Neural cell (in vitro differentiated cells): ENCODE measurements around the gene CAPN2. TPM values are rescaled to one million over a fixed set of nuclear protein-coding genes. Genes with fewer than 3 reads are reported as not detected.

ENCODE experiments used
- H2AFZ ChIP-seq: fragments of 200-600, 300-800 bp; sonication (generic), shearing (Covaris generic); 2 replicates; pipeline ENCODE4 v1.6.0; 2014; ENCODE audit warnings: low read depth, mild to moderate bottlenecking, antibody characterized with exemption, low read length, moderate library complexity
- H3F3A ChIP-seq: fragments of 200-600 bp; shearing (Covaris generic); 2 replicates; pipeline ENCODE4 v1.6.1; 2016; ENCODE audit warnings: mild to moderate bottlenecking, moderate library complexity, mixed read lengths, antibody characterized with exemption, low read length; ENCODE audit not compliant: insufficient read depth, poor library complexity, severe bottlenecking
- H3K27ac ChIP-seq: fragments of 200-600, 300-800 bp; sonication (generic), shearing (Covaris generic); 2 replicates; pipeline ENCODE4 v1.5.1; 2014; ENCODE audit warnings: mild to moderate bottlenecking, low read length, moderate library complexity
- H3K27me3 ChIP-seq: fragments of 300-800, 200-600 bp; sonication (generic), shearing (Covaris generic); 2 replicates; pipeline ENCODE4 v1.6.0; 2014; ENCODE audit warnings: mild to moderate bottlenecking, low read depth, low read length, moderate library complexity; ENCODE audit not compliant: insufficient read depth
- H3K36me3 ChIP-seq: fragments of 300-800, 200-600 bp; sonication (generic), shearing (Covaris generic); 2 replicates; pipeline ENCODE4 v1.5.1; 2014; ENCODE audit warnings: mild to moderate bottlenecking, antibody characterized with exemption, low read length, moderate library complexity; ENCODE audit not compliant: insufficient read depth
- H3K4me2 ChIP-seq: fragments of 300-800, 200-600 bp; sonication (generic), shearing (Covaris generic); 2 replicates; pipeline ENCODE4 v1.6.0; 2014; ENCODE audit warnings: mild to moderate bottlenecking, low read length
- H3K4me3 ChIP-seq: fragments of 300-800, 200-600 bp; sonication (generic), shearing (Covaris generic); 2 replicates; pipeline ENCODE4 v1.5.1; 2014; ENCODE audit warnings: mild to moderate bottlenecking, low read length, moderate library complexity
- H3K79me2 ChIP-seq: fragments of 200-600 bp; shearing (Covaris generic); replicated peaks from 2 replicates; pipeline ENCODE4 v1.6.0; 2014; ENCODE audit warnings: mild to moderate bottlenecking, low read length, moderate library complexity; ENCODE audit not compliant: insufficient read depth
- H3K9ac ChIP-seq: fragments of 300-800, 200-600 bp; sonication (generic), shearing (Covaris generic); 2 replicates; pipeline ENCODE4 v1.6.1; 2016; ENCODE audit warnings: mild to moderate bottlenecking, low read length, mixed read lengths
- H3K9me2 ChIP-seq: fragments of 200-600 bp; shearing (Covaris generic); 2 replicates; pipeline ENCODE4 v1.6.1; 2016; ENCODE audit warnings: mild to moderate bottlenecking, low read length, mixed read lengths; ENCODE audit not compliant: insufficient read depth
- H3K9me3 ChIP-seq: fragments of 200-600, 300-800 bp; sonication (generic), shearing (Covaris generic); 2 replicates; pipeline ENCODE4 v1.6.1; 2016; ENCODE audit warnings: mild to moderate bottlenecking, mixed run types, low read length, moderate library complexity, mixed read lengths
- H4K20me1 ChIP-seq: fragments of 200-600 bp; shearing (Covaris generic); 2 replicates; pipeline ENCODE4 v1.6.1; 2016; ENCODE audit warnings: mild to moderate bottlenecking, mixed run types; ENCODE audit not compliant: insufficient read depth
- SMC3 ChIP-seq: fragments of 450-650 bp; conservative IDR thresholded peaks from 2 replicates; pipeline ENCODE4 v1.6.1; 2014; ENCODE audit warnings: antibody characterized with exemption, mild to moderate bottlenecking, moderate library complexity; ENCODE audit not compliant: poor library complexity
- TAF1 ChIP-seq: IDR thresholded peaks from 2 replicates; pipeline ENCODE4 v1.6.1; 2012; ENCODE audit warnings: low read depth
- polyA plus RNA-seq: library from polyadenylated mRNA; depleted of rRNA; stranded (reverse); fragments of >200 nt; gene quantifications from 2 replicates; pipeline ENCODE4 v1.2.3, GENCODE V29; 2014
- TF ChIP-seq, protein P1 (sequence below): fragments of 450-650 bp; IDR thresholded peaks from 2 replicates; pipeline ENCODE4 v1.5.1; 2014; ENCODE audit warnings: antibody characterized with exemption, mild to moderate bottlenecking, moderate library complexity; ENCODE audit not compliant: poor library complexity, severe bottlenecking
- TF ChIP-seq, protein P2 (sequence below): IDR thresholded peaks from 2 replicates; pipeline ENCODE4 v1.6.1; 2012; ENCODE audit warnings: borderline replicate concordance

The CAPN2 gene
- polyA plus RNA-seq, 1 donor from 2014 or later: 58.8 TPM

DNA sequence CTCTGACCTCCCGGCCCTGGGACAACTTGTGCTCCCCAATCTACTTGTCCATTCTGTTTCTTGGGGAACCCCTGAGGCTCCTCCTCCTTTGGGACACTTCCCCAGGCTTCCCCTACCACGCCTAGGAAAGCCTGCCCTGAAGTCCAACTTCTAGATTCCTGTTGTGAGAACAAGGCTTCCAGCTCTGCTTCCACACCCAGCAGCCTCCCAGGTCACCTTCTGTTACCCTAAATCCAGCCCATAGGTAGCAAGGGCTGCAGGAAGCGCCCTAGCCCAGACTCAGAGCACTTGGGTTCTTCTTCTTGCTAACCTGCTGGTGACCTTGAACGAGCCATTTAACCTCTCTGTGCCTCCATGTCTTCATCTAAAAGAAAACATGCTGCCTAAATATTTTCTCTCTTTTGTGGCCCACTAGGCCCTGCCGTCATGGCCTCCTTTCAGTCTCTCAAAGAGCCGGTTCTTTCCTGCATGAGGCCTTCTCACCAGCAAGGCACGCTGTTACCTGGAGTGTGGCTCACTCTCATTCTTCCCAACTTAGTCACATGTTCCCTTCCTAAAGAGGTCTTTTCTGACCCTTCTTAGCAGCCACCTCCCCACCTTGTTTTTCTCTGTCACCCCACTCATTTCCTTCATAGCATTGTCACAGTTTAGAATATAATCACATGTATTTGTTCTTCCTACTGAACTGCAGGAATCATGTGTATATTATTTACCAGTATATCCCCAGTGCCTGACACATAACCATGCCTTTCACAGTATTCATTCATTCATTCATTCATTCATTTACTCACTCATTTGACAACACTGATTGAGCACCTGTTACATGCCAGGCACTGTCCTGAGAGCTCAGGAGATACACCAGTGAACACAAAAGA is 1.4 kb downstream of the CAPN2 start:
- H3K4me2 ChIP-seq: peak overlapping the region; percentile 82
- no peaks in the 10 kb centered on the region for H3K27me3 ChIP-seq
- peak overlapping the region; percentile 76 for H3K4me3 ChIP-seq
- peaks cover 9% of the 10 kb centered on the region for H3K79me2 ChIP-seq
- no peak overlapping the region for H3K27ac ChIP-seq
- no peaks in the 10 kb centered on the region for H3K36me3 ChIP-seq
- H3K9me3 ChIP-seq: no peaks in the 10 kb centered on the region
- H2AFZ ChIP-seq: no peak overlapping the region
- no peaks in the 10 kb centered on the region for H3K9me2 ChIP-seq
- TF ChIP-seq, protein P1, sequence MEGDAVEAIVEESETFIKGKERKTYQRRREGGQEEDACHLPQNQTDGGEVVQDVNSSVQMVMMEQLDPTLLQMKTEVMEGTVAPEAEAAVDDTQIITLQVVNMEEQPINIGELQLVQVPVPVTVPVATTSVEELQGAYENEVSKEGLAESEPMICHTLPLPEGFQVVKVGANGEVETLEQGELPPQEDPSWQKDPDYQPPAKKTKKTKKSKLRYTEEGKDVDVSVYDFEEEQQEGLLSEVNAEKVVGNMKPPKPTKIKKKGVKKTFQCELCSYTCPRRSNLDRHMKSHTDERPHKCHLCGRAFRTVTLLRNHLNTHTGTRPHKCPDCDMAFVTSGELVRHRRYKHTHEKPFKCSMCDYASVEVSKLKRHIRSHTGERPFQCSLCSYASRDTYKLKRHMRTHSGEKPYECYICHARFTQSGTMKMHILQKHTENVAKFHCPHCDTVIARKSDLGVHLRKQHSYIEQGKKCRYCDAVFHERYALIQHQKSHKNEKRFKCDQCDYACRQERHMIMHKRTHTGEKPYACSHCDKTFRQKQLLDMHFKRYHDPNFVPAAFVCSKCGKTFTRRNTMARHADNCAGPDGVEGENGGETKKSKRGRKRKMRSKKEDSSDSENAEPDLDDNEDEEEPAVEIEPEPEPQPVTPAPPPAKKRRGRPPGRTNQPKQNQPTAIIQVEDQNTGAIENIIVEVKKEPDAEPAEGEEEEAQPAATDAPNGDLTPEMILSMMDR: no peak
- TF ChIP-seq TAF1 (no peak), SMC3 (no peak)
- H4K20me1 ChIP-seq: no peaks in the 10 kb centered on the region
- H3F3A ChIP-seq: no peaks in the 10 kb centered on the region
- no peak overlapping the region for H3K9ac ChIP-seq

DNA sequence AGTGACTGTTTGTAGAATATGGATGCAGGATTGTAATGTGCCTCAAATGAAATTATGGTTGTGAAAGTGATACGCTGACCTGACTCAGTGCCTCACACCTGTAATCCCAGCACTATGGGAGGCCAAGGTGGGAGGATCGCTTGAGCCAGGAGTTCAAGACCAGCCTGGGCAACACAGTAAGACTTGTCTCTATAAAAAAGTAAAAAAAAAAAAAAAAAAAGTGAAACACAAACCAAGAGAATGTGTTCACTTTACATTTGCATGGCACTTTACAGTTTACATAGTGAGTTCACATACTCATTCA is 2.0 kb downstream of the CAPN2 start:
- Histone ChIP-seq H3K4me2 (no peak overlapping the region), H2AFZ (no peak overlapping the region), H3K9ac (no peak overlapping the region), H3K27ac (no peak overlapping the region), H3K9me2 (no peaks in the 10 kb centered on the region), H4K20me1 (no peaks in the 10 kb centered on the region), H3K27me3 (no peaks in the 10 kb centered on the region), H3K79me2 (peaks cover 9% of the 10 kb centered on the region), H3K9me3 (no peaks in the 10 kb centered on the region), H3K4me3 (peak overlapping the region; percentile 76), H3K36me3 (no peaks in the 10 kb centered on the region), H3F3A (no peaks in the 10 kb centered on the region)
- TF ChIP-seq TAF1: no peak

DNA sequence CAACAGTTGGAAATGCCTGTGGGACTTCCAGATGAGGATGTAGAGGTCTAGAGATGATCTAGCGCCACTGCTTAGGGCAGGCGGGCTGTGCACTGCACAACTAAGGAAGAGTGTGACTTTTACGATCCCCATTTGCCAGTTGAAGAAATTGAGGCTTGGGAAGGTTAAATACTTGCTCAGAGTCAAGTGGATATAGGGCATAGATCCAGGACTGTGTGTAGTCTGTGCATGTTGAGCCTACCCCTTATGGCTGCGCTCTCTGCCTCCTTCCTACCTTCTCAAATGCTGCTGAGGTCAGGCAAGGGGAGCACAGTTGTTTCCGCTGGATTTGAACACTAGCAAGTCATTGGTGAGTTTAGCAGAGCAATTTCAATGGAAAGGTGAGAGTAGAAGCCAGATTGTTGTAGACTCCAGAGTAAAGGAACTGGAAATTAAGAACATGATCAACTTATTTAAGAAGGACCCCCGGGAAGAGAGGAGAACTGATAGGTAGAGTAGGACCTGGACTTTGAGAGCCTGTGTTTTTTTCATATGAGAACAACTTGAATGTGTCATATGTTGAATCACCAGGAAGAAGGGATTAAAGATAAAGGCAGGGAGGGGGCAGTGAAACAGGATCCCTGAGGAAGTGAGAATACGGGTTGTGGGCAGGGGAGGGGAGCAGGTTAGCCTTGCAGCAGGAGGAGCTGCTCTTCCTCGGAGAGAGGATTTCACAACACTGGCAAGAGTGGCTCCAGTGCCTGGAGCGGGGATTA is 2.7 kb downstream of the CAPN2 start:
- Histone ChIP-seq H3K9me3 (no peaks in the 10 kb centered on the region), H2AFZ (no peak overlapping the region), H3K36me3 (no peaks in the 10 kb centered on the region), H3K9ac (no peak overlapping the region), H4K20me1 (no peaks in the 10 kb centered on the region), H3K27ac (no peak overlapping the region), H3K4me3 (no peak overlapping the region), H3K27me3 (no peaks in the 10 kb centered on the region), H3F3A (no peaks in the 10 kb centered on the region), H3K79me2 (peaks cover 9% of the 10 kb centered on the region), H3K9me2 (no peaks in the 10 kb centered on the region), H3K4me2 (no peak overlapping the region)
- TF ChIP-seq, protein P2, sequence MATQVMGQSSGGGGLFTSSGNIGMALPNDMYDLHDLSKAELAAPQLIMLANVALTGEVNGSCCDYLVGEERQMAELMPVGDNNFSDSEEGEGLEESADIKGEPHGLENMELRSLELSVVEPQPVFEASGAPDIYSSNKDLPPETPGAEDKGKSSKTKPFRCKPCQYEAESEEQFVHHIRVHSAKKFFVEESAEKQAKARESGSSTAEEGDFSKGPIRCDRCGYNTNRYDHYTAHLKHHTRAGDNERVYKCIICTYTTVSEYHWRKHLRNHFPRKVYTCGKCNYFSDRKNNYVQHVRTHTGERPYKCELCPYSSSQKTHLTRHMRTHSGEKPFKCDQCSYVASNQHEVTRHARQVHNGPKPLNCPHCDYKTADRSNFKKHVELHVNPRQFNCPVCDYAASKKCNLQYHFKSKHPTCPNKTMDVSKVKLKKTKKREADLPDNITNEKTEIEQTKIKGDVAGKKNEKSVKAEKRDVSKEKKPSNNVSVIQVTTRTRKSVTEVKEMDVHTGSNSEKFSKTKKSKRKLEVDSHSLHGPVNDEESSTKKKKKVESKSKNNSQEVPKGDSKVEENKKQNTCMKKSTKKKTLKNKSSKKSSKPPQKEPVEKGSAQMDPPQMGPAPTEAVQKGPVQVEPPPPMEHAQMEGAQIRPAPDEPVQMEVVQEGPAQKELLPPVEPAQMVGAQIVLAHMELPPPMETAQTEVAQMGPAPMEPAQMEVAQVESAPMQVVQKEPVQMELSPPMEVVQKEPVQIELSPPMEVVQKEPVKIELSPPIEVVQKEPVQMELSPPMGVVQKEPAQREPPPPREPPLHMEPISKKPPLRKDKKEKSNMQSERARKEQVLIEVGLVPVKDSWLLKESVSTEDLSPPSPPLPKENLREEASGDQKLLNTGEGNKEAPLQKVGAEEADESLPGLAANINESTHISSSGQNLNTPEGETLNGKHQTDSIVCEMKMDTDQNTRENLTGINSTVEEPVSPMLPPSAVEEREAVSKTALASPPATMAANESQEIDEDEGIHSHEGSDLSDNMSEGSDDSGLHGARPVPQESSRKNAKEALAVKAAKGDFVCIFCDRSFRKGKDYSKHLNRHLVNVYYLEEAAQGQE: no peak
- TF ChIP-seq, protein P1: no peak
